Uterus (tissue), 2 donors: ENCODE results near the gene MGAM2.

ENCODE experiments used
- CTCF ChIP-seq, 4 experiments: fragments of 200-600 bp in 2 of 4; fragments of 450-650 bp in 2 of 4; sonication (generic) in 2 of 4; IDR thresholded peaks; one replicate each; pipeline ENCODE4 v1.5.1; 2016 to 2019; ENCODE audit warnings: antibody characterized with exemption in 4 of 4, mild to moderate bottlenecking in 2 of 4, moderate library complexity in 1 of 4
- POLR2A ChIP-seq, 2 donors: fragments of 450-650 bp; IDR thresholded peaks; one replicate each; pipeline ENCODE4 v1.6.1; 2016; ENCODE audit warnings: antibody characterized with exemption in 2 of 2, mild to moderate bottlenecking in 1 of 2, moderate library complexity in 1 of 2

GRCh38 chr7:142177869-142178268, 66.4 kb downstream of the MGAM2 start:
- TF ChIP-seq CTCF (IDR thresholded peaks at IDR 0.05) (no peak), POLR2A (IDR thresholded peaks at IDR 0.05) (no peak)
